Loucy (cell line): Measurements from ENCODE around the gene PANK4.

Experiments
- H2AFZ ChIP-seq: fragments of 200-600 bp; sonication (generic); 2 replicates; pipeline ENCODE4 v1.6.0; 2016; ENCODE audit warnings: antibody characterized with exemption, mild to moderate bottlenecking, low read length, moderate library complexity
- H3F3A ChIP-seq: fragments of 200-600 bp; 2 replicates; pipeline ENCODE4 v1.6.0; 2016; ENCODE audit warnings: antibody characterized with exemption, low read depth, mild to moderate bottlenecking
- H3K27me3 ChIP-seq: fragments of 200-600 bp; sonication (generic); 2 replicates; pipeline ENCODE4 v1.6.1; 2014; ENCODE audit warnings: low read length, mild to moderate bottlenecking; ENCODE audit not compliant: insufficient read depth, poor library complexity, severe bottlenecking
- H3K36me3 ChIP-seq: fragments of 200-600 bp; sonication (generic); 2 replicates; pipeline ENCODE4 v1.6.1; 2016; ENCODE audit warnings: low read length; ENCODE audit not compliant: insufficient read depth
- H3K4me1 ChIP-seq: fragments of 200-600 bp; sonication (generic); 2 replicates; pipeline ENCODE4 v1.5.1; 2014; ENCODE audit warnings: low read length, mild to moderate bottlenecking; ENCODE audit not compliant: insufficient read depth, poor library complexity, severe bottlenecking
- H3K4me2 ChIP-seq: fragments of 200-600 bp; sonication (generic); 2 replicates; pipeline ENCODE4 v1.6.0; 2014; ENCODE audit warnings: antibody characterized with exemption, low read length, low read depth, mild to moderate bottlenecking; ENCODE audit not compliant: poor library complexity, severe bottlenecking
- H3K4me3 ChIP-seq: fragments of 200-600 bp; sonication (generic); 2 replicates; pipeline ENCODE4 v1.5.1; 2014; ENCODE audit warnings: low read length, mild to moderate bottlenecking, mixed read lengths; ENCODE audit not compliant: poor library complexity, severe bottlenecking
- H3K79me2 ChIP-seq: fragments of 200-600 bp; sonication (generic); 2 replicates; pipeline ENCODE4 v1.6.1; 2014; ENCODE audit warnings: low read length; ENCODE audit not compliant: insufficient read depth
- H3K9ac ChIP-seq: fragments of 200-600 bp; sonication (generic); 2 replicates; pipeline ENCODE4 v1.6.0; 2014; ENCODE audit warnings: mild to moderate bottlenecking, low read depth, low read length, moderate library complexity; ENCODE audit not compliant: poor library complexity, severe bottlenecking
- H3K9me2 ChIP-seq: fragments of 200-600 bp; sonication (generic); replicated peaks from 2 replicates; pipeline ENCODE4 v1.6.1; 2016; ENCODE audit warnings: low read depth, low read length, mixed read lengths
- H3K9me3 ChIP-seq: fragments of 200-600 bp; sonication (generic); 2 replicates; pipeline ENCODE4 v1.6.1; 2014; ENCODE audit warnings: mild to moderate bottlenecking, antibody characterized with exemption, low read length, low read depth; ENCODE audit not compliant: insufficient read depth
- H4K20me1 ChIP-seq: fragments of 200-600 bp; sonication (generic); 2 replicates; pipeline ENCODE4 v1.6.0; 2014; ENCODE audit warnings: antibody characterized with exemption, low read length, mild to moderate bottlenecking; ENCODE audit not compliant: insufficient read depth, poor library complexity, severe bottlenecking
- EZH2phosphoT487 ChIP-seq: fragments of 200-600 bp; IDR thresholded peaks from 2 replicates; pipeline ENCODE4 v1.6.1; 2018; ENCODE audit warnings: antibody characterized with exemption, mild to moderate bottlenecking, moderate library complexity, borderline replicate concordance
- TF ChIP-seq, protein P1 (sequence below): fragments of 200-600 bp; sonication (generic); conservative IDR thresholded peaks from 2 replicates; pipeline ENCODE4 v1.5.1; 2014; ENCODE audit warnings: mild to moderate bottlenecking, antibody characterized with exemption, low read length

PANK4 gene

DNA sequence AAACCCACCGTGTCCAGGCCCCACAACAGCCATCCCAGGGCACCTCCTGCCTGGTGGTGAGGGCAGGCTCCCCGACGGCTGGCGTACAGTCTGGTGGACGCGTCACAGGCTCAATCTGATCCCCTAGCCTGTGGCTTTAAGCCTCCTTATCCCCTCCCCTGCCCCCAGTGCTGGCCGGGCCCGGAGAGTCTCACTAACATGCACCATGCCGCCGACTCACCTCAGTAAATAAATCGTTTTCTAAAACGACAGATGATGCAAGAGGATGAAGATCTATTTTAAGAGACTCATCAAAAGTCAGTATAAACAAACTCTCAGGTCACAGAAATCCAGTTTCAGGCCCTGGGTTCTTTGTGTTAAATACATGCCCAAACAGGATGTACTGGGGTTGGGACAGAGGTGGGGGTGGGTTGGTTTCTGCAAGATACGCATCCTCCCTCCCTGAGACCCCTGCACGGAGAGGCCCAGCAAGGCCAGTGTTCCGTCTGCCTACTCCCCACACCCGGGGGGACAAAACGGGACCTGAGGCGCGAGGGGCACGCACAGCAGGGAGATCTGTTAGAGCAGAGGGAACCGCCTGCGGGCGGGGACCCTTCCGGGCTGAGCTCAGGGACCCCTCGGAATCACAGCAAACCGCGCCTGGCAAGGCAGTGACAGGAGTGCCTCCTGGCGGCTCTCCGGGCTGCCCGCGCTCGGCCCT, 3.1 kb downstream of the PANK4 start:
- H4K20me1 ChIP-seq: peaks cover 37% of the 10 kb centered on the region
- H3K9me2 ChIP-seq: no peaks in the 10 kb centered on the region
- peak overlapping the region; percentile 96 for H3K4me3 ChIP-seq
- peaks cover 46% of the 10 kb centered on the region for H3K79me2 ChIP-seq
- H3K4me1 ChIP-seq: peaks cover 27% of the 10 kb centered on the region
- no peak overlapping the region for H2AFZ ChIP-seq
- no peaks in the 10 kb centered on the region for H3K27me3 ChIP-seq
- H3F3A ChIP-seq: no peaks in the 10 kb centered on the region
- no peaks in the 10 kb centered on the region for H3K9me3 ChIP-seq
- peak overlapping the region; percentile 89 for H3K9ac ChIP-seq
- TF ChIP-seq, protein P1, sequence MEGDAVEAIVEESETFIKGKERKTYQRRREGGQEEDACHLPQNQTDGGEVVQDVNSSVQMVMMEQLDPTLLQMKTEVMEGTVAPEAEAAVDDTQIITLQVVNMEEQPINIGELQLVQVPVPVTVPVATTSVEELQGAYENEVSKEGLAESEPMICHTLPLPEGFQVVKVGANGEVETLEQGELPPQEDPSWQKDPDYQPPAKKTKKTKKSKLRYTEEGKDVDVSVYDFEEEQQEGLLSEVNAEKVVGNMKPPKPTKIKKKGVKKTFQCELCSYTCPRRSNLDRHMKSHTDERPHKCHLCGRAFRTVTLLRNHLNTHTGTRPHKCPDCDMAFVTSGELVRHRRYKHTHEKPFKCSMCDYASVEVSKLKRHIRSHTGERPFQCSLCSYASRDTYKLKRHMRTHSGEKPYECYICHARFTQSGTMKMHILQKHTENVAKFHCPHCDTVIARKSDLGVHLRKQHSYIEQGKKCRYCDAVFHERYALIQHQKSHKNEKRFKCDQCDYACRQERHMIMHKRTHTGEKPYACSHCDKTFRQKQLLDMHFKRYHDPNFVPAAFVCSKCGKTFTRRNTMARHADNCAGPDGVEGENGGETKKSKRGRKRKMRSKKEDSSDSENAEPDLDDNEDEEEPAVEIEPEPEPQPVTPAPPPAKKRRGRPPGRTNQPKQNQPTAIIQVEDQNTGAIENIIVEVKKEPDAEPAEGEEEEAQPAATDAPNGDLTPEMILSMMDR: no peak
- peaks cover 28% of the 10 kb centered on the region; the same call in 1 of the 2 replicates for H3K36me3 ChIP-seq
- peak overlapping the region; percentile 99 for H3K4me2 ChIP-seq

DNA sequence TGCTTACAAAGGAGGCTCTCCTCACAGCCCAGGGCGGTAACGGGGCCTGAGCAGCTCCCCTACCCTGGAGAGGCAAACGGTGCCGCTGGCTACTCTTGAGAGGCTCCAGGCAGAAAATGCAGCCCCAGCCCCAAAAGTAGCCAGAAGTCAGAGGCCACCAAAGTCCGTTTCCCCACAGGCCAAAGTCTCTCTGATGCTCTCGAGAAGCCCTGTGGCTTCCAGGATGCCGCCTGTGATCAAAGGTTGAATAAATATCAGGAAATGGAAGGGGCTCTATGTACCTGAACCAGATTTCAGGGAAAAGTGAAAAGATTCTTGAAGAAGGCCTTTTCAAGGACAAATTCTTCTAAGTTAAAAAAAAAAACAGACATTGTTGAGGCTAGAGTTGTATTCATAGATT, 4.2 kb downstream of the PANK4 start:
- H3K9me3 ChIP-seq: no peaks in the 10 kb centered on the region
- TF ChIP-seq, protein P1: no peak
- no peak for TF ChIP-seq EZH2phosphoT487
- no peak overlapping the region for H3K9ac ChIP-seq
- peaks cover 37% of the 10 kb centered on the region for H4K20me1 ChIP-seq
- no peak overlapping the region for H2AFZ ChIP-seq
- no peak overlapping the region for H3K4me2 ChIP-seq
- no peaks in the 10 kb centered on the region for H3F3A ChIP-seq
- peaks cover 46% of the 10 kb centered on the region for H3K79me2 ChIP-seq
- peaks cover 39% of the 10 kb centered on the region; the same call in 1 of the 2 replicates for H3K36me3 ChIP-seq
- H3K9me2 ChIP-seq: no peaks in the 10 kb centered on the region
- H3K27me3 ChIP-seq: no peaks in the 10 kb centered on the region
- no peak overlapping the region for H3K4me3 ChIP-seq
- H3K4me1 ChIP-seq: peaks cover 26% of the 10 kb centered on the region

DNA sequence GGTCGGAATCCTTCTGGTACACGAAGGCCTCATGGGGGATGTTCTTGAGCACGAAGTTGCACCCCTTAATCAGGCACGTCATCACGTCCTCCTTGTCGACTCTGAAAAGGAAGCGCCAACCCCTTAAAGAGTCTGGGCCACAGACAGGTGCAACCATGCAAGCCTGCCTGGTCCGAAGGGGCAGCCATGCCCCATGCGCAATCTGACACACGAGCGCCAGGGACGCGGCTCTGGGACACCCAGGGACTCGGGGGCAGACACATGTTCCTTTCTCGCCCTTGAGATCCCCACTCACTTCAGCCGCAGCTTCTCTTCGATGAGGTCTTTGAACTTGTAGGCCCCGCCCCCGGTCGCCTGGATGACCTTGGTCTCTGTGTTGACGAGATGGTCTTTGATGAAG, 5.6 kb downstream of the PANK4 start:
- no peaks in the 10 kb centered on the region for H3K9me2 ChIP-seq
- H4K20me1 ChIP-seq: peaks cover 35% of the 10 kb centered on the region
- H3K79me2 ChIP-seq: peaks cover 44% of the 10 kb centered on the region
- H2AFZ ChIP-seq: no peak overlapping the region
- peaks cover 21% of the 10 kb centered on the region for H3K4me1 ChIP-seq
- H3K36me3 ChIP-seq: peaks cover 53% of the 10 kb centered on the region; the same call in 1 of the 2 replicates
- no peaks in the 10 kb centered on the region for H3F3A ChIP-seq
- H3K9ac ChIP-seq: no peak overlapping the region
- no peaks in the 10 kb centered on the region for H3K9me3 ChIP-seq
- H3K4me3 ChIP-seq: no peak overlapping the region
- TF ChIP-seq, protein P1: no peak
- TF ChIP-seq EZH2phosphoT487: no peak
- no peaks in the 10 kb centered on the region for H3K27me3 ChIP-seq
- no peak overlapping the region for H3K4me2 ChIP-seq
